ENCODE measurements around the gene DTWD1.

The DTWD1 gene

GRCh38 chr15:49674370-49674769 lies 53.5 kb downstream of the DTWD1 start (continued):
- TF ChIP-seq ZNF266 (tag by site-specific recombination; IDR thresholded peaks at IDR 0.05; ENCODE audit: low read depth) (no peak), SP2 (tag by site-specific recombination; IDR thresholded peaks at IDR 0.05) (no peak), ZNF391 (tag by site-specific recombination; IDR thresholded peaks at IDR 0.05; ENCODE audit: borderline replicate concordance, low read depth) (no peak), FEZF1 (tag by site-specific recombination; IDR thresholded peaks at IDR 0.05) (no peak), ZNF354C (tag by site-specific recombination; IDR thresholded peaks at IDR 0.05; ENCODE audit: borderline replicate concordance, low read depth) (no peak), CTCF (tag by site-specific recombination; IDR thresholded peaks at IDR 0.05) (no peak), ZNF600 (tag by site-specific recombination; IDR thresholded peaks at IDR 0.05) (no peak)

GRCh38 chr15:49675041-49675440 lies 54.2 kb downstream of the DTWD1 start:
- no peaks in the 10 kb centered on the region for H3K4me1 ChIP-seq (ENCODE audit: control insufficient read depth, insufficient read depth, low read length)
- no peaks in the 10 kb centered on the region for H3K9me3 ChIP-seq (ENCODE audit: control insufficient read depth, insufficient read depth, low read depth, low read length)
- H3K4me3 ChIP-seq (ENCODE audit: low read depth, low read length) = no peak overlapping the region
- ChIA-PET CTCF (interaction anchor here (0.6 kb wide), 1 partner anchor 1211 kb away, joined by 3 read pairs; no protein-coding TSS in a partner anchor), POLR2A (no interaction called here)
- H3K27ac ChIP-seq (ENCODE audit: extremely low read depth, low read depth, low read length) = no peak overlapping the region
- TF ChIP-seq ZNF214 (tag by site-specific recombination; IDR thresholded peaks at IDR 0.05; ENCODE audit: borderline replicate concordance) (no peak), KLF8 (tag by site-specific recombination; IDR thresholded peaks at IDR 0.05) (no peak), ZNF423 (tag by site-specific recombination; IDR thresholded peaks at IDR 0.05) (no peak), ZNF658 (tag by site-specific recombination; IDR thresholded peaks at IDR 0.05) (no peak), MEIS1 (CRISPR knock-in tag; IDR thresholded peaks at IDR 0.05; ENCODE audit: borderline replicate concordance) (no peak), ZNF621 (tag by site-specific recombination; IDR thresholded peaks at IDR 0.05) (no peak), ZBTB48 (tag by site-specific recombination; IDR thresholded peaks at IDR 0.05) (no peak)
- no peaks in the 10 kb centered on the region for H3K36me3 ChIP-seq (ENCODE audit: control insufficient read depth in 2 of 2, insufficient read depth in 1 of 2, low read length in 2 of 2)

GRCh38 chr15:49678655-49679054 lies 57.8 kb downstream of the DTWD1 start:
- no peak overlapping the region for H3K4me3 ChIP-seq (ENCODE audit: low read depth, low read length)
- no peaks in the 10 kb centered on the region for H3K36me3 ChIP-seq (ENCODE audit: control insufficient read depth in 2 of 2, insufficient read depth in 1 of 2, low read length in 2 of 2)
- TF ChIP-seq HOXC10 (CRISPR knock-in tag; IDR thresholded peaks at IDR 0.05) (no peak), ZNF184 (tag by site-specific recombination; IDR thresholded peaks at IDR 0.05) (no peak), ZNF350 (tag by site-specific recombination; IDR thresholded peaks at IDR 0.05) (no peak), ZNF529 (tag by site-specific recombination; IDR thresholded peaks at IDR 0.05; ENCODE audit: insufficient replicate concordance) (no peak), ZNF175 (tag by site-specific recombination; IDR thresholded peaks at IDR 0.05) (no peak), ZNF629 (tag by site-specific recombination; IDR thresholded peaks at IDR 0.05) (no peak), GFI1B (tag by site-specific recombination; IDR thresholded peaks at IDR 0.05) (no peak), ZFP37 (tag by site-specific recombination; IDR thresholded peaks at IDR 0.05) (no peak), ZNF211 (tag by site-specific recombination; IDR thresholded peaks at IDR 0.05; ENCODE audit: low read depth) (no peak)
- TF ChIP-seq, protein P1, sequence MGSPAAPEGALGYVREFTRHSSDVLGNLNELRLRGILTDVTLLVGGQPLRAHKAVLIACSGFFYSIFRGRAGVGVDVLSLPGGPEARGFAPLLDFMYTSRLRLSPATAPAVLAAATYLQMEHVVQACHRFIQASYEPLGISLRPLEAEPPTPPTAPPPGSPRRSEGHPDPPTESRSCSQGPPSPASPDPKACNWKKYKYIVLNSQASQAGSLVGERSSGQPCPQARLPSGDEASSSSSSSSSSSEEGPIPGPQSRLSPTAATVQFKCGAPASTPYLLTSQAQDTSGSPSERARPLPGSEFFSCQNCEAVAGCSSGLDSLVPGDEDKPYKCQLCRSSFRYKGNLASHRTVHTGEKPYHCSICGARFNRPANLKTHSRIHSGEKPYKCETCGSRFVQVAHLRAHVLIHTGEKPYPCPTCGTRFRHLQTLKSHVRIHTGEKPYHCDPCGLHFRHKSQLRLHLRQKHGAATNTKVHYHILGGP (tag by site-specific recombination; IDR thresholded peaks at IDR 0.05) = no peak
- ChIA-PET CTCF (no interaction called here), POLR2A (no interaction called here)
- no peaks in the 10 kb centered on the region for H3K4me1 ChIP-seq (ENCODE audit: control insufficient read depth, insufficient read depth, low read length)
- H3K9me3 ChIP-seq (ENCODE audit: control insufficient read depth, insufficient read depth, low read depth, low read length) = no peaks in the 10 kb centered on the region
- no peak overlapping the region for H3K27ac ChIP-seq (ENCODE audit: extremely low read depth, low read depth, low read length)

All from HEK293 (cell line).